ENCODE results near the gene DKK1. TPM values are rescaled to one million over a fixed set of nuclear protein-coding genes. Genes with fewer than 3 reads are reported as not detected.

Gene DKK1
- total RNA-seq, 1 donor from 2014 or later: 111 TPM

- DNase-seq (ENCODE audit: low read depth, low spot score): no peak
Observed at GRCh38 chr10:52316500-52316899, 2.4 kb downstream of the DKK1 start.

GRCh38 chr10:52318136-52318701 lies 4.1 kb downstream of the DKK1 start:
- no peak for DNase-seq (ENCODE audit: low read depth, low spot score)

DNA sequence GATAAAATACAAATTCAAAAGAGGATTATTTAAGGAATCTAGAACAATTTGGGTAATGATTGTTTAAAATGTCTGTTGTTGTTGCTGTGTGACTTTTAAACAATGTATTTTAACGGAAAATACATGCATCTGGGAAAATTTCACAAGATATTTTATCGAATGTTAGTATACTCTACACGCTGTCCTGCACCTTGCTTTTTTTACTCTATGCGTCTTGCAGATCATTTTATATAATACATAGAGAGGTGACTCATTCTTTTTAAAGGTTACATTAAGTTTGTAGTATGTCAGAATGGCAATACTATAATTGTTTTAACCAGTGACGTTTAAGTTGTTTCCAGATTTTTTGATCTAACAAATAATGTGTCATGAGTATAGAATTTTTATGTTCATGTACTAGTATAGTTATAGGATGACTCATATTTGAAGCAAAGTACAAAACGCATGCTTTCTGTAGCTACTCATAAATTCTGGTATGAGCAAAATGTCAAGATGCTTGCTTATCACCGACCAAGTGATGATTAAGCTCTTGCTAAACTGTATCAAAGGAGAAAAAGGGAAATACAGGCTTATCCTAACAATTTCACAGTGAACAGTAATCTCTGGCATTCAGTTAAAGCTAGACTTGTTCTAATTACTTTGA lies 4.9 kb downstream of the DKK1 start:
- DNase-seq (ENCODE audit: low read depth, low spot score): peak; percentile 88

- DNase-seq (ENCODE audit: low read depth, low spot score): no peak
Observed at GRCh38 chr10:52319926-52320325, 5.8 kb downstream of the DKK1 start.

DNA sequence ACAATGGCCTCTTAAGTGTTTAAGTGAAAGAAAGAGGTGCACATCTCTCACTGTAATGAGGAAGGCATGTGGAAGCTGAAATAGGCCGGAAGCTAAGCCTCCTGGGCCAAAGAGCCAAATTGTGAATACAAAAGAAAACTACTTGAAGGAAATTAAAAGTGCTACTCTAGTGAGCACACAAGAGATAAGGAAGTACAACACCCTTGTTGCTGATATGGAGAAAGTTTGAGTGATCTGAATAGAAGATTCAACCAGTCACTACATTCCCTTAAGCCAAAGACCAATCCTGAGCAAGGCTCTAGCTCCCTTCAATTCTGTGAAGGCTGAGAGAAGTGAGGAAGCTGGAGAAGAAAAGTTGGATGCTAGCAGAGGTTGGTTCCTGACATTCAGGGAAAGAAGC lies 8.2 kb downstream of the DKK1 start:
- DNase-seq (ENCODE audit: low read depth, low spot score): no peak

- DNase-seq (ENCODE audit: low read depth, low spot score): no peak
Observed at GRCh38 chr10:52322936-52323335, 8.9 kb downstream of the DKK1 start.

DNA sequence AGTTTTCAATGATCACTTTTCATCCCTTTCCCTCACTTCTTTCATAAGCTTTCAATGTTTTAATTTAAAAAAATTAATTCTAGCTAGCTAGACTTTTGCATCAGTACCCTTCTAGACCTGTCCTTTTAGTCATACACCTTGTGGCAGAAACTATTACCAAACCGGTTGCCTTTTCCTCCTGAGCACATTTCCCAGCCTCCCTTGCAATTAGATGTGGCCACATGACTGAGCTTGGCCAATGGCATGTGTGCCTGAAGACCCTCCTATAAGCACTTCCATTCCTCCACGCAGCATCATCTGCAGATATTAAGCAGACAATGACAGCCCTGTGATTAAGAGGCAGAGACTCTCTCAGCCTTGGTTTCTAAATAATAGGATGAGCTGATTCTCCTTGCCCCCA lies 12.3 kb downstream of the DKK1 start:
- no peak for DNase-seq (ENCODE audit: low read depth, low spot score)

DNA sequence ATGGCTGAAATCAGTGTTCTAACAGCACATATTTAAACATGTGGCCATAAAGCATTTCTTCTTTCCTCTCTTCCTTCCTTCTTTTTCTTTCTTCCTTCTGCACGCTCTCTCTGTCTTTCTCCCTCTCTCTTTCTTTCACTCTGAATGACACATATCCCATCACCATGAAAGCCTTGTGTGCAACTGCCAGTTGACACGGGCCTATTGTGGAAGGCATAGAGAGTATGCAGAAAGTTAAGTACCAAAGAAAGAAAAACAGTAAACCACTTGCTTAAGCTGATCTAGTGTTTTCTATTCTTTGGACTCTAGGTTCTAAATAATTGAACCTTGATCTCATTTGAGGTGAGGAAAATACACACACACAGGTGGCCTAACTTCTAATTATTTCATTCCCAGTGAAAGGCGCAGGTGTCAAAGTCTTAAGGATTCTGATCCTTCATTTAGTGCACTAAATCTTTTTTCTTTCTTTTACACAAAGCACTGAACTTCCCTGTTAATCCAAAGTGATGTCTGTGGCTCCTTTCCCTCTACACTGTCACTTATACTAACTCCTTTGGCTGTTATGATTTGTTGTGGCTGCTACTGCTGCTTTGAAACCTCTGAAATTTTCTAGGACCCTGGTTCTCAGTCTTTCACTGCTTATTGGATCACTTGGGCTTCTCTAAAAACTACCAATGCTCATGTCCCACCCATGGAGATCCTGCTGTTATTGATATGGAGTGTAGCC lies 17.7 kb downstream of the DKK1 start:
- no peak for DNase-seq (ENCODE audit: low read depth, low spot score)

- DNase-seq (ENCODE audit: low read depth, low spot score): no peak
Observed at GRCh38 chr10:52332815-52333214, 18.7 kb downstream of the DKK1 start.

DNA sequence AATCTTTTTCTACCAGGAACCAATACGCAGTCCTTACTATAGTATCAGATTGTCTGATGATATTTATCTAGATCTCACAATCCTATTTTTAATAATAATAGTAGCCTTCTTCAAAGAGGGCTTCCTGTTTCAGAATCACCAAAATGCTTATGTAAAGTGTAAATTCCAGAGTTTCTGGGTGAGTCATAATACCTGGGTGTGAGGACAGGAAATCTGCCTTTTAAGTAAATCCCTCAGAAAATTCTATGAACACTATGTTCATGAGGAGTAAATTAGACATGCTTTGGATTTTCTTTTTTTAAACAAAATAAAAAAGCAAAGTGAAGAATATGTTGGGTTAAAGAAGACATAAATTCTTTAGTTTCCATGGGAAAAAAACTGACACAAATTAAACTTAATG lies 20.5 kb downstream of the DKK1 start:
- DNase-seq (ENCODE audit: low read depth, low spot score): no peak

DNA sequence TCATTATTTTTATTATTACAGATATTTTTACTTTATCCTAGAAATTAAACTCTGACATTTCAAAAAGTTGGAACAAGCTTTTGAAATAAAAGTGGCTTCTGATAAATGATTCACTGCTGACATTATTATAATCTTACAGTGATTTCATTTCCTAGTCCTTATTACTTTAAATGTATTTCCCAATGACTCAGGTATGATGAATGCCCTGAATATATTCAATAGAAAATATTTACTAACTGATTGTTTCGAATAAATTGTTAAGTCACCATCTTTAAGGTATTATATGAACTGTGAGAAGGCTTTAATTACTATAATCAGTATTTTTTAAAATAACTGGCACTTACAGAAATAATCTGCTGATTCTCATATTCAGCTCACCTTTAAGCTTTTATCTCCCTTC lies 21.6 kb downstream of the DKK1 start:
- no peak for DNase-seq (ENCODE audit: low read depth, low spot score)

DNA sequence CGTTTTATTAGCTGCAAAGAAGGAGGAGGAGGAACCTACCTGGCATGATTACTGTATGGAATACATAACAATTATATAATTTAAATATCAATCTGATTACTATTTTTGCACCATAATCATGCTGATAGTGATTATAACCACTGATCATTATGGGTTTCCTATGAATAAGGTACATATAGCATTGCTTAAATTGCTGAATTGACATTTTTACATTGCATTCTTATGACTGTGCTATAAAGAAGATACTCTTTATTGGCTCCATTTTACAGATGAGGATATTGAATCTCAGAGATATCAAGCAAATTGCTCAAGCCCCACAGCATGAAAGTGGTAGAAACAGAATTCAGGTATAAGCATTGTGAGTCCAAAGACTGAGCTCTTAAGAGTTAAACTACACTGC lies 23.1 kb downstream of the DKK1 start:
- no peak for DNase-seq (ENCODE audit: low read depth, low spot score)

DNA sequence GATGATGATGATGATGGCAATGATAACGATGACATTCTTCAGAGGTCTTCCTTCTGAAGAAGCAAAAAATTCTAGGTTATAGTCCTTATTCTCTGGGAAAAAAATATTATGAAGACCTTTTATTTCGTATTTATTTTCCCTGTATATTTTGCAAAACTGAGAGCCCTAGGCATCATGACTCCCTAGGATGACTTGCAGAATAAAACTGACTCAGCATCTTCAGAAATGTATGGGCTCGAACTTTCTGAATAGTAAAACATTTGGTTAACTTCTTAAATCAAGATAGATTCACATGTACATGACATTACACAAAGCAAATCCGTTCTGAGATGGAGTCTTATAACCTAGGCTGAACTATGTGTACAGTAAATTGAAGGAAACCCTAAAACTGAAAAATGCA lies 29.4 kb downstream of the DKK1 start:
- DNase-seq (ENCODE audit: low read depth, low spot score): no peak

GRCh38 chr10:52346394-52347326 lies 32.6 kb downstream of the DKK1 start:
- no peak for DNase-seq (ENCODE audit: low read depth, low spot score)

GRCh38 chr10:52347327-52347667 lies 33.2 kb downstream of the DKK1 start:
- no peak for DNase-seq (ENCODE audit: low read depth, low spot score)

- no peak for DNase-seq (ENCODE audit: low read depth, low spot score)
Observed at GRCh38 chr10:52348037-52348564, 34.0 kb downstream of the DKK1 start.

DNA sequence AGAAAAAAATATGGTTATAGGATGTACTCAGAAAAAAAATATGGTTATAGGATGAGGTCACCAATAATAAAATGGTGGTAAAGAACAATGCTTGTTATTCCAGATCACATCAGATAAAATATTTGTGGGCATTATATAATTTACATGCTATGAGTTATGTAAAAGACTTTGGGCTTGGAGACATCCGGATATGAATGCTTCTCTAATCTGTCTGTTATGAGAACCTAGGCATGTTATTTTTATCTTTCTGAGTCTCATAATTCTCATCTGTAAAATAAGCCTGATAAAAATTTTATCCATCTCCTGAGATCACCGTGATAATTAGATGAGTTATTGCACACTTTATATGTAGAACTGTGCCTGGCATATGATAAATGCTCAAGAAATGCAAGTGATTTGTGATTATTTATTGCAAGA lies 37.8 kb downstream of the DKK1 start:
- DNase-seq (ENCODE audit: low read depth, low spot score): no peak

DNA sequence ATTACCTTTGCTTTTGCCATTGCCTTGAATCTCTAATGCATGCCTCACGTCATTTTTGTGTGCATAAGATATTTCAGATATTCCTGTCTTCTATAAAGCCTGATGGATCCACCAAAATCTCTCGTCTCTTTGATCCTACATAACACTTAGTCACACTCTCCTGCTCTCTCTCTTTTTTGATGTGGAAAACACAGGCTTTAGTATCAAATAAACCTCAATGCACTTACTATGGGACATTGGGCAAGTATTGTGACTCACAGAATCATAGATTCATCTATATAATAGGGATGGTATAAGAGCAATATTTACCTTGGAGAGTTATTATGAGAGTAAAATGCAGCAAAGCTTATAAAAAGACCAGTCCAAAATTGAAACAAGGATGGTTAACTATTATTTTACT lies 39.1 kb downstream of the DKK1 start:
- no peak for DNase-seq (ENCODE audit: low read depth, low spot score)

- no peak for DNase-seq (ENCODE audit: low read depth, low spot score)
Observed at GRCh38 chr10:52353960-52354394, 39.9 kb downstream of the DKK1 start.

- DNase-seq (ENCODE audit: low read depth, low spot score): no peak
Observed at GRCh38 chr10:52357971-52358370, 43.9 kb downstream of the DKK1 start.

DNA sequence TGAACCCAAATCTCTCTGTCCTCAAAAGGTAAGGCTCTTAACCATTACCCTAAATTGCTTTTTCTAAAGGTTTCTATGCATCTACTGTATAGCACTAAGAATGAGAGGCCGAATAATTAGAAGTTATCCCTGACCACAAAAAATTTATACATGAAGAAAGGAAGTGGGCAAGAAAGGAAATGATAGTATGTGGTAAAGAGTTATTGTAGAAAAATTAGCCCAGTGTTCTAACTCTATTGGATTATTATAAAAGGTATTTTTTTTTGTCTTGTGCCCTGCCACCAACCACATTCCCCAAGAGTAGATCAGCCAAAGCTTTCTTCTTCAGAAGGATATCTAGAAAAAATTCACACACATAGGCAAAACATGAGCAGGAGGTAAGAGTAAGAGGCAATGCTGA lies 45.4 kb downstream of the DKK1 start:
- DNase-seq (ENCODE audit: low read depth, low spot score): no peak

Data from pulmonary artery endothelial cell (primary cell).